SK-N-SH (cell line): Measurements from ENCODE around the gene ATF6. TPM values are rescaled to one million over a fixed set of nuclear protein-coding genes. Genes with fewer than 3 reads are reported as not detected.

Source experiments
- CTCF ChIA-PET: fragments of 300-600, 350-600 bp; formaldehyde crosslinking; extraction: SDS; loops from one replicate; lab custom pipeline; 2021; lab: Yijun Ruan, JAX
- POLR2A ChIA-PET: fragments of 350-600 bp; sonication (Branson Sonifier 250); formaldehyde crosslinking; extraction: SDS; loops from one replicate; lab custom pipeline; 2020; ENCODE audit warnings: antibody characterized with exemption, inconsistent platforms; lab: Yijun Ruan, JAX
- DNase-seq: peaks from one replicate; pipeline ENCODE4 v3.0.0; 2012
- H2AFZ ChIP-seq: fragments of 200-600 bp; sonication (generic); 2 replicates; pipeline ENCODE4 v1.8.1; 2016; ENCODE audit warnings: antibody characterized with exemption, mild to moderate bottlenecking, low read depth
- H3F3A ChIP-seq: fragments of 200-600 bp; sonication (generic); replicated peaks from 2 replicates; pipeline ENCODE3; 2016; ENCODE audit warnings: antibody characterized with exemption, mild to moderate bottlenecking; ENCODE audit not compliant: insufficient read depth
- H3K27ac ChIP-seq, 2 experiments: fragments of 200-500 bp in 1 of 2; fragments of 200-600 bp in 1 of 2; sonication (Bioruptor generic) in 1 of 2; sonication (generic), shearing (Covaris generic) in 1 of 2; 2 replicates each; pipeline versions ENCODE4 v1.5.1 to v1.6.1; 2014 to 2016; ENCODE audit warnings: low read depth in 2 of 2, inconsistent platforms in 1 of 2, low read length in 1 of 2, mild to moderate bottlenecking in 1 of 2, mixed read lengths in 1 of 2
- H3K27me3 ChIP-seq: fragments of 200-600 bp; sonication (generic), shearing (Covaris generic); 2 replicates; pipeline ENCODE4 v1.6.1; 2016; ENCODE audit warnings: mixed run types; ENCODE audit not compliant: insufficient read depth
- H3K36me3 ChIP-seq, 2 experiments: fragments of 200-500 bp in 1 of 2; fragments of 200-600 bp in 1 of 2; sonication (Bioruptor generic) in 1 of 2; sonication (generic) in 1 of 2; replicated peaks in 1 of 2; 2 replicates each; pipeline versions ENCODE3 to v1.5.1; 2014 to 2016; ENCODE audit warnings: low read length in 1 of 2, mild to moderate bottlenecking in 1 of 2; ENCODE audit not compliant: insufficient read depth in 2 of 2, control insufficient read depth in 1 of 2
- H3K4me1 ChIP-seq, 2 experiments: fragments of 200-500 bp in 1 of 2; fragments of 200-600 bp in 1 of 2; sonication (Bioruptor generic) in 1 of 2; sonication (generic), shearing (Covaris generic) in 1 of 2; 2 replicates each; pipeline versions ENCODE4 v1.5.1 to v1.6.1; 2014 to 2016; ENCODE audit warnings: low read depth in 1 of 2, low read length in 1 of 2, mixed run types in 1 of 2; ENCODE audit not compliant: insufficient read depth in 2 of 2, control insufficient read depth in 1 of 2
- H3K4me2 ChIP-seq: fragments of 200-600 bp; sonication (generic), shearing (Covaris generic); 2 replicates; pipeline ENCODE4 v1.6.1; 2017; ENCODE audit warnings: mixed run types
- H3K4me3 ChIP-seq, 2 experiments: fragments of 200-500 bp in 1 of 2; fragments of 200-600 bp in 1 of 2; sonication (Bioruptor generic) in 1 of 2; sonication (generic), shearing (Covaris generic) in 1 of 2; 2 replicates each; pipeline versions ENCODE4 v1.5.1 to v1.8.1; 2014 to 2016; ENCODE audit warnings: low read depth in 2 of 2, inconsistent platforms in 1 of 2, low read length in 1 of 2, mild to moderate bottlenecking in 1 of 2, mixed read lengths in 1 of 2, moderate library complexity in 1 of 2
- H3K79me2 ChIP-seq: fragments of 200-600 bp; sonication (generic); 2 replicates; pipeline ENCODE4 v1.8.1; 2017; ENCODE audit warnings: mild to moderate bottlenecking; ENCODE audit not compliant: insufficient read depth
- H3K9ac ChIP-seq: fragments of 200-600 bp; sonication (generic); 2 replicates; pipeline ENCODE4 v1.6.1; 2017; ENCODE audit warnings: mixed run types
- H3K9me2 ChIP-seq: fragments of 200-600 bp; sonication (generic); 2 replicates; pipeline ENCODE4 v1.6.1; 2017; ENCODE audit warnings: mixed run types
- H3K9me3 ChIP-seq: fragments of 200-600 bp; sonication (generic); 2 replicates; pipeline ENCODE4 v1.6.1; 2017; ENCODE audit warnings: mixed run types, mild to moderate bottlenecking, moderate library complexity
- H4K20me1 ChIP-seq: fragments of 200-600 bp; sonication (generic); 2 replicates; pipeline ENCODE4 v1.6.1; 2017; ENCODE audit warnings: mild to moderate bottlenecking, mixed run types; ENCODE audit not compliant: insufficient read depth
- EP300 ChIP-seq, 2 experiments: IDR thresholded peaks; 2 replicates each; pipeline versions ENCODE4 v1.4.0 to v1.6.1; 2012; ENCODE audit warnings: borderline replicate concordance in 1 of 2, low read depth in 1 of 2, low read length in 1 of 2
- EZH2phosphoT487 ChIP-seq: fragments of 200-600 bp; sonication (generic); IDR thresholded peaks from 2 replicates; pipeline ENCODE4 v1.6.1; 2017; ENCODE audit warnings: low read depth, mixed run types, mild to moderate bottlenecking, antibody characterized with exemption, moderate library complexity, borderline replicate concordance
- FOSL2 ChIP-seq: IDR thresholded peaks from 2 replicates; pipeline ENCODE4 v1.4.0; 2012; ENCODE audit warnings: low read depth, mild to moderate bottlenecking, moderate library complexity, borderline replicate concordance
- FOXJ3 ChIP-seq: sonication (generic); formaldehyde crosslinking; IDR thresholded peaks from 2 replicates; pipeline ENCODE4 v1.5.1; 2020; ENCODE audit warnings: mild to moderate bottlenecking, missing genetic modification reagents
- GATA2 ChIP-seq: sonication (generic); formaldehyde crosslinking; IDR thresholded peaks from 2 replicates; pipeline ENCODE4 v1.5.0; 2020; ENCODE audit warnings: mild to moderate bottlenecking, missing genetic modification reagents
- JUND ChIP-seq: IDR thresholded peaks from 2 replicates; pipeline ENCODE4 v1.4.0; 2012
- NFIC ChIP-seq: IDR thresholded peaks from 2 replicates; pipeline ENCODE4 v1.4.0; 2012; ENCODE audit warnings: borderline replicate concordance
- NRF1 ChIP-seq: IDR thresholded peaks from 2 replicates; pipeline ENCODE4 v1.6.1; 2012; ENCODE audit warnings: low read depth, mild to moderate bottlenecking, low read length
- RCOR1 ChIP-seq: fragments of 150-350 bp; IDR thresholded peaks from 2 replicates; pipeline ENCODE4 v1.6.1; 2017; ENCODE audit warnings: antibody characterized with exemption, low read length
- SIN3A ChIP-seq: IDR thresholded peaks from 2 replicates; pipeline ENCODE4 v1.6.1; 2012; ENCODE audit warnings: low read depth, mild to moderate bottlenecking, low read length, moderate library complexity, borderline replicate concordance
- TCF12 ChIP-seq: IDR thresholded peaks from 2 replicates; pipeline ENCODE4 v1.4.0; 2012
- TEAD4 ChIP-seq: IDR thresholded peaks from 2 replicates; pipeline ENCODE4 v1.4.0; 2012; ENCODE audit warnings: mild to moderate bottlenecking, borderline replicate concordance; ENCODE audit not compliant: insufficient read depth
- YY1 ChIP-seq: IDR thresholded peaks from 2 replicates; pipeline ENCODE4 v1.4.0; 2012; ENCODE audit warnings: low read depth, mild to moderate bottlenecking
- WGBS: methylation state at CpG from one replicate; pipeline ENCODE4 v1.1.6; 2017; ENCODE audit warnings: low lambda C conversion rate; 5-methylcytosine and 5-hydroxymethylcytosine counted together
- polyA plus RNA-seq, 3 experiments: library from polyadenylated mRNA; depleted of rRNA; stranded (reverse); fragments of >200 nt; gene quantifications; 2 replicates each; pipeline ENCODE4 v1.2.3, GENCODE V29; 2012
- TF ChIP-seq, protein P1 (sequence below): IDR thresholded peaks from 2 replicates; pipeline ENCODE4 v1.6.1; 2012; ENCODE audit warnings: mild to moderate bottlenecking, low read depth, low read length, moderate library complexity
- TF ChIP-seq, protein P2 (sequence below): IDR thresholded peaks from 2 replicates; pipeline ENCODE4; 2012
- TF ChIP-seq, protein P3 (sequence below): IDR thresholded peaks from 2 replicates; pipeline ENCODE4 v1.4.0; 2012; ENCODE audit warnings: low read depth

Gene ATF6
- polyA plus RNA-seq, 1 of the 3 experiments (the other 2 are of a cell fraction): 8.8 TPM

DNA sequence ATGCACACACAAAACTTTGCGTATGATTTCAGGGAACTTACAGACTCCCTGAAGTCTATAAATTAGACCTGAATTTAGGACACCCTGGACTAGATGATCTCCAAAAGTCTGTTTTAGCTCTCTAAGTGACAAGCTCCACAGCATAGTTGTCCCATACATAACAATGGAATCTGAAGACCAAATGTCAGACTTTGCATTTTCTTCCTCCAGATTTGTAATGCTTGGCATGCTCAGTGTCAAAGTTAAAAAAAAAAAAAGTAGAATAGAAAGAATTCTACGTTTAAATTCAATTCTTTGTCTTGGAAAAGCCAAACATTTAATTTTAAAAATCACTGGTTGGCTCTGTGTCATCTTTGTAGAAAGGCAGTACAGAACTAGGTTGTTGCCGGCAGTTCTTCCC is 190.8 kb downstream of the ATF6 start:
- no peak overlapping the region for H3K9ac ChIP-seq
- peaks cover 44 to 57% of the 10 kb centered on the region in 2 experiments for H3K4me1 ChIP-seq
- no peaks in the 10 kb centered on the region for H3K27me3 ChIP-seq
- H3K4me2 ChIP-seq: peak overlapping the region; percentile 15; the same call in 1 of the 2 replicates
- peaks cover 27% of the 10 kb centered on the region for H3F3A ChIP-seq
- ChIA-PET CTCF (interaction anchor here (1.5 kb wide), 1 partner anchor 80 kb away, joined by 3 read pairs; no protein-coding TSS in a partner anchor), POLR2A (no interaction called here)
- H3K4me3 ChIP-seq: no peak overlapping the region
- no peak for DNase-seq
- H3K36me3 ChIP-seq: peaks cover 0 to 8% of the 10 kb centered on the region in 2 experiments
- no peaks in the 10 kb centered on the region for H4K20me1 ChIP-seq
- H2AFZ ChIP-seq: no peak overlapping the region
- peak overlapping the region; percentile 81 to 89; a peak in 3 of 4 replicates for H3K27ac ChIP-seq
- H3K9me2 ChIP-seq: no peaks in the 10 kb centered on the region
- 91% methylated on average over 3 of the region's 3 CpGs for WGBS
- H3K9me3 ChIP-seq: no peaks in the 10 kb centered on the region
- H3K79me2 ChIP-seq: no peaks in the 10 kb centered on the region
- TF ChIP-seq, protein P1, sequence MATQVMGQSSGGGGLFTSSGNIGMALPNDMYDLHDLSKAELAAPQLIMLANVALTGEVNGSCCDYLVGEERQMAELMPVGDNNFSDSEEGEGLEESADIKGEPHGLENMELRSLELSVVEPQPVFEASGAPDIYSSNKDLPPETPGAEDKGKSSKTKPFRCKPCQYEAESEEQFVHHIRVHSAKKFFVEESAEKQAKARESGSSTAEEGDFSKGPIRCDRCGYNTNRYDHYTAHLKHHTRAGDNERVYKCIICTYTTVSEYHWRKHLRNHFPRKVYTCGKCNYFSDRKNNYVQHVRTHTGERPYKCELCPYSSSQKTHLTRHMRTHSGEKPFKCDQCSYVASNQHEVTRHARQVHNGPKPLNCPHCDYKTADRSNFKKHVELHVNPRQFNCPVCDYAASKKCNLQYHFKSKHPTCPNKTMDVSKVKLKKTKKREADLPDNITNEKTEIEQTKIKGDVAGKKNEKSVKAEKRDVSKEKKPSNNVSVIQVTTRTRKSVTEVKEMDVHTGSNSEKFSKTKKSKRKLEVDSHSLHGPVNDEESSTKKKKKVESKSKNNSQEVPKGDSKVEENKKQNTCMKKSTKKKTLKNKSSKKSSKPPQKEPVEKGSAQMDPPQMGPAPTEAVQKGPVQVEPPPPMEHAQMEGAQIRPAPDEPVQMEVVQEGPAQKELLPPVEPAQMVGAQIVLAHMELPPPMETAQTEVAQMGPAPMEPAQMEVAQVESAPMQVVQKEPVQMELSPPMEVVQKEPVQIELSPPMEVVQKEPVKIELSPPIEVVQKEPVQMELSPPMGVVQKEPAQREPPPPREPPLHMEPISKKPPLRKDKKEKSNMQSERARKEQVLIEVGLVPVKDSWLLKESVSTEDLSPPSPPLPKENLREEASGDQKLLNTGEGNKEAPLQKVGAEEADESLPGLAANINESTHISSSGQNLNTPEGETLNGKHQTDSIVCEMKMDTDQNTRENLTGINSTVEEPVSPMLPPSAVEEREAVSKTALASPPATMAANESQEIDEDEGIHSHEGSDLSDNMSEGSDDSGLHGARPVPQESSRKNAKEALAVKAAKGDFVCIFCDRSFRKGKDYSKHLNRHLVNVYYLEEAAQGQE: no peak
- TF ChIP-seq EP300 (IDR thresholded peaks at IDR 0.05; ENCODE audit: borderline replicate concordance in 1 of 2, low read depth in 1 of 2, low read length in 1 of 2) (no peak), NRF1 (no peak), EZH2phosphoT487 (no peak), GATA2 (CRISPR knock-in tag) (no peak), TCF12 (no peak), NFIC (no peak), TEAD4 (no peak), FOXJ3 (CRISPR knock-in tag) (no peak)
- TF ChIP-seq, all 33 proteins: peak for 0

DNA sequence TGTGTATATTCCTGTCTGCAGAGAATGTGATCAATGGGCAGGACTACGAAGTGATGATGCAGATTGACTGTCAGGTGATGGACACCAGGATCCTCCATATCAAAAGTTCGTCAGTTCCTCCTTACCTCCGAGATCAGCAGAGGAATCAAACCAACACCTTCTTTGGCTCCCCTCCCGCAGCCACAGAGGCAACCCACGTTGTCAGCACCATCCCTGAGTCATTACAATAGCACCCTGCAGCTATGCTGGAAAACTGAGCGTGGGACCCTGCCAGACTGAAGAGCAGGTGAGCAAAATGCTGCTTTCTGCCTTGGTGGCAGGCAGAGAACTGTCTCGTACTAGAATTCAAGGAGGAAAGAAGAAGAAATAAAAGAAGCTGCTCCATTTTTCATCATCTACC is 192.3 kb downstream of the ATF6 start:
- Histone ChIP-seq H3K79me2 (no peaks in the 10 kb centered on the region), H3K4me2 (no peak overlapping the region), H3F3A (peaks cover 37% of the 10 kb centered on the region), H2AFZ (no peak overlapping the region), H4K20me1 (no peaks in the 10 kb centered on the region), H3K9me3 (no peaks in the 10 kb centered on the region), H3K9me2 (no peaks in the 10 kb centered on the region), H3K36me3 (peaks cover 0 to 8% of the 10 kb centered on the region in 2 experiments), H3K9ac (no peak overlapping the region), H3K4me3 (no peak overlapping the region)
- WGBS: 68% methylated on average over 7 of the region's 7 CpGs
- CTCF ChIA-PET: interaction anchor here (1.5 kb wide), 1 partner anchor 79 kb away, joined by 3 read pairs; no protein-coding TSS in a partner anchor
- no peak for DNase-seq
- TF ChIP-seq TCF12 (peak; percentile 70), JUND (peak; percentile 35; the same call in 1 of the 2 replicates), NFIC (peak; percentile 57), SIN3A (no peak), EP300 (IDR thresholded peaks at IDR 0.05; ENCODE audit: borderline replicate concordance in 1 of 2, low read depth in 1 of 2, low read length in 1 of 2) (peak in 1 of 2 experiments; percentile 42; a peak in 1 of 4 replicates), FOSL2 (peak; percentile 31; the same call in 1 of the 2 replicates), YY1 (no peak), RCOR1 (no peak)
- TF ChIP-seq, protein P2, sequence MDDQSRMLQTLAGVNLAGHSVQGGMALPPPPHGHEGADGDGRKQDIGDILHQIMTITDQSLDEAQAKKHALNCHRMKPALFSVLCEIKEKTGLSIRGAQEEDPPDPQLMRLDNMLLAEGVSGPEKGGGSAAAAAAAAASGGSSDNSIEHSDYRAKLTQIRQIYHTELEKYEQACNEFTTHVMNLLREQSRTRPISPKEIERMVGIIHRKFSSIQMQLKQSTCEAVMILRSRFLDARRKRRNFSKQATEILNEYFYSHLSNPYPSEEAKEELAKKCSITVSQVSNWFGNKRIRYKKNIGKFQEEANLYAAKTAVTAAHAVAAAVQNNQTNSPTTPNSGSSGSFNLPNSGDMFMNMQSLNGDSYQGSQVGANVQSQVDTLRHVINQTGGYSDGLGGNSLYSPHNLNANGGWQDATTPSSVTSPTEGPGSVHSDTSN: peak; percentile 76
- TF ChIP-seq, protein P3, sequence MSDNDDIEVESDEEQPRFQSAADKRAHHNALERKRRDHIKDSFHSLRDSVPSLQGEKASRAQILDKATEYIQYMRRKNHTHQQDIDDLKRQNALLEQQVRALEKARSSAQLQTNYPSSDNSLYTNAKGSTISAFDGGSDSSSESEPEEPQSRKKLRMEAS: no peak
- TF ChIP-seq, all 33 proteins: peak for 6
- H3K27me3 ChIP-seq: no peaks in the 10 kb centered on the region
- H3K4me1 ChIP-seq: peaks cover 35 to 66% of the 10 kb centered on the region in 2 experiments
- POLR2A ChIA-PET: no interaction called here
- no peak overlapping the region for H3K27ac ChIP-seq
